T47D (cell line): Measurements from ENCODE around the gene TUBB4B.

ENCODE experiments used
- DNase-seq, 2 experiments: peaks; one replicate each; pipeline versions ENCODE4 v3.0.0 to v3.0.0-alpha.2; 2011 to 2012; ENCODE audit warnings: low read depth in 1 of 2, low spot score in 1 of 2
- JUND ChIP-seq: IDR thresholded peaks from 2 replicates; pipeline ENCODE4 v1.6.1; 2012; ENCODE audit warnings: low read depth
- in situ Hi-C: cut with HindIII; loops from 2 replicates; pipeline ENCODE4 v1.10.0; 2016; ENCODE audit warnings: low sequenced_read_pairs, low pct_unique_long_range_greater_than_20kb

The TUBB4B gene

DNA sequence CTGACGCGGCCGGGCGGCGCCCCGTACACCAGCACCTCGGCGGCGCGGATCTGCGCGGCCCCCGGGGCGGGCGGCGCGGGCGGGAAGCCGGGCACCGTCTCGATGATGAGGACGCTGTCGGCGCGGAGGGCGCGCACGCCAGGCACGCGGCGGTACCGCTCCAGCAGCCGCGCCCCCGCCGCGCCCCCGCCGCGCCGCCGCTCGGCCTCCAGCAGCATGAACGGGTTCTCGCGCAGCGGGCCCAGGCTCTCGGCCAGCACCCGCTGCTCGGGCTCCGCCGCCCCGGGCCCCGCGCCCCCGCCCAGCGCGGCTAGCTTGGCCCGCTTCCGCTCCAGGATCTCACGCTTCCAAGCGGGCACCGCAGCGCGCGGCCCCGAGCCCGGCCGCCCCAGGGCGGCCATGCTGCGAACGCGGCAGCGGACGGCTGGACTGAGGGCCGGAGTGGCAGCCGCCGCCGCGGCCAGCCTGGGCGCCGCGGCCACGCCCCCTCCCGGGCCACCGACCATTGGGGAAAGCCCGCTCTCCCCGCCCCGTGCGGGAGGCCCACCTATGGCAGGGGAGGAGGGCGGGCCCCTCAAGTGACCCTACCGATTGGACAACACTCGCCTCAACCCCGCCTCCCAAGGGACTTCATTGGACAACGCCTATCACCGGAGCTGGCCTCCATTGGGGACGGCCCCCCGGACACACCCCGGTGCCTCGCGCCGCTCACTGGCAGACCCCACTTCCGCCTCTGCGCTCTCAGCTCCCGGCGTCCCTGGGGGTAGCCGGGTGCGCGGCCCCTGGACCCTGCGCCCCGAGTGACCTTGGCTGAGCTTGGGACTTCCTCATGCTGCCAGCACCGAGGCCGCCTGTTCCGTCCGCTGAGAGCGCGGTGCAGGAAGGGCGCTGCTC is 40.5 kb upstream of the TUBB4B start, which contains the start of gene TPRN:
Gene TPRN (minus strand): TSS at position 431 of the 894 bp plus-strand sequence. CDS start 30 bp downstream, at position 401.
- peak; percentile 99 to 100 for DNase-seq
- in situ Hi-C loops: no loop called here
- TF ChIP-seq JUND: no peak

DNA sequence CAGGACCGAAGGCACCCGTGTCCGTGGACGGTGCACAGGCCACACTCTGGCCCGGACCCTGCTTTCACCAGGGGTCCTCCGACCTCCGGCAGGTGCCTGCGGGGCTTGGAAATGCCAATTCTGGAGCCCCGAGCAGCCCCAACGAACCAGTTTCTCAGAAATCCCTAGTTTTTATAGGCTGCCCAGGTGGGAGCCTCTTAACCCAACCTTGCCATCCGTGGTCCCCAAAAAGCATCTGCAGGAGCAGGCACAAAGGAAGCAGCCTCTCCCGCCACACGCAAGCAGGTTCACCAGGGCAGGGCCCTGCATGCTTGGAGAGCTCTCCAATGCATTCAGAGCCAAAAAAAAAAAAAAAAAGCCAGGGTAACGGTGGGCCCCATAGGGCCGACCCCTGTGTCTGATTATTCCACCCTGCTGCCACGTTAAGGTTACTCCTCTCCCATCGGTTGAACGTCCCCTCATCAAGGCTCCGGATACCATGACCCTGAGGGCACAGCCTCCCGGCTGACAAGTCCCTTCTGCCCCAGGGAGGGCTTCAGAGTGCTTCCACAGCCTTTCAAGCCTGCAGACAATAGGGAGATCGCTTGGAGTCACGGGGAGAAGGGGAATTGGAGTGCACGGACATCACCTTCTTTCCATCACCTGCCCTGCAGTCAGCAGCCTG is 39.8 kb upstream of the TUBB4B start:
- in situ Hi-C loops: no loop called here

DNA sequence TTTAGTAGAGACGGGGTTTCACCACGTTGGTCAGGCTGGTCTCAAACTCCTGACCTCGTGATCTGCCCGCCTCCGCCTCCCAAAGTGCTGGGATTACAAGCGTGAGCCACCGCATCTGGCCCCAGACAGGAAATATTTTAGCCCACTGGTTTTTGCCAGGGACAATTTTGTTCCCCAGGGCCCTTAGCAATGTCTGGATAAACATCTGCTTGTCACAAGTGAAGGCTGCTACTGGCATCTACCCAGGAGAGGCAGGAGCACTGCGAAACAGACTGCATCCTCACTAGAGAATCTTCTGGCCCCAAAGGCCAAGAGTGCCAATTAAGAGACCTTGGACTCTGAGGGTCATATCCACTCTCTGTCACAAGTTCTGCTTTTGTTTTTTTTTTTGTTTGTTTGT is 38.1 kb upstream of the TUBB4B start:
- in situ Hi-C loops: no loop called here
- no peak for TF ChIP-seq JUND
- DNase-seq: no peak

More for the DNA sequence above, 39.8 kb upstream of the TUBB4B start:
- DNase-seq: no peak
- TF ChIP-seq JUND: no peak

DNA sequence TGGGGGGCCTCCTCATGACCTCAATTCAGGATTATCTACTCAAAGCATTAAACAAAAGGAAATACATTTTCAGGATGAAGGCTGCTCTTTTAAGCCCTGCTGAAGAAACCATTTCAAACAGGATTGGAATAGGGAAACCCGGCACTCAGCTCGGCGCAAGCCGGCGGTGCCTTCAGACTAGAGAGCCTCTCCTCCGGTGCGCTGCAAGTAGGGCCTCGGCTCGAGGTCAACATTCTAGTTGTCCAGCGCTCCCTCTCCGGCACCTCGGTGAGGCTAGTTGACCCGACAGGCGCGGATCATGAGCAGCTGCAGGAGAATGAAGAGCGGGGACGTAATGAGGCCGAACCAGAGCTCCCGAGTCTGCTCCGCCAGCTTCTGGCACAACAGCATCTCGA is 36.4 kb upstream of the TUBB4B start:
- no peak for DNase-seq
- no peak for TF ChIP-seq JUND
- in situ Hi-C loops: no loop called here

DNA sequence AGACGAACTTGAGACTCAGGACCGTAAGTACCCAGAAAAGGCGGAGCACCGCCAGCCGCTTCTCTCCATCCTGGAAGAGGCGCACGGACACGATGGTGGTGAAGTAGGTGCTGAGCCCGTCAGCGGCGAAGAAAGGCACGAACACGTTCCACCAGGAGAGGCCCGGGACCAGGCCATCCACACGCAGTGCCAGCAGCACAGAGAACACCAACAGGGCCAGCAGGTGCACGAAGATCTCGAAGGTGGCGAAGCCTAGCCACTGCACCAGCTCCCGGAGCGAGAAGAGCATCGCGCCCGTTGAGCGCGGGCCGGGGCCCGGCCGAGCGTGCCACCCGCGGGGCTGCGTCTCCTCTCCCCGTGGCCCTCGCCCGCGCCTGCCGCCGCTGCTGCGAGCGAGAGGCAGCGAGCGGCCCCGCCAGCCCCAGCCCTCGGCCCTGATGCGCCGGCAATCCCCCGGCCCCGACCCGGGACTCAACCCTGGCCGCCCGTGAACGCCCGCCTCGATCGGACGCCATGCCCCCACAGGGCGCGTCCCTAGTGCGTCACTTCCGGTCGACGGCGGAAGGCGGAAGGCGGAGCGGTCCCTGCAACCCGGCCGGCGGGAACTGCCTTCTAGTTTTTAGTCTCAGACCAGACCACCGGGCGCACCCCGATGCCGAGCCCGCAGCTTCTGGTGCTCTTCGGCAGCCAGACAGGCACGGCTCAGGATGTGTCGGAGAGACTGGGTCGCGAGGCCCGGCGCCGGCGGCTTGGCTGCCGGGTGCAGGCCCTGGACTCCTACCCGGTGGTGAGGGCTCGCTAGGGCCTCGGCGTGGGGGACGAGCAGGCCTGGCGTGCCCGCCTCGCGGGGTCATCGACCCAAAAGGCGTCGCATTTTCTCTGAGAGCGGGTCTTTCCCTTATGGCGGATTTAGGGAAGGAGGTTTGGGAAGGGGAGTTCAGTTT is 35.7 kb upstream of the TUBB4B start, which contains the start of the genes NDOR1 and TMEM203:
Gene NDOR1 (plus strand): TSS at position 575 of the 944 bp plus-strand sequence. CDS start 78 bp downstream, at position 653.
Gene TMEM203 (minus strand): TSS at position 523 of the 944 bp plus-strand sequence. CDS start 234 bp downstream, at position 289.
- TF ChIP-seq JUND: no peak
- in situ Hi-C loops: no loop called here
- DNase-seq: peak; percentile 90 to 97

DNA sequence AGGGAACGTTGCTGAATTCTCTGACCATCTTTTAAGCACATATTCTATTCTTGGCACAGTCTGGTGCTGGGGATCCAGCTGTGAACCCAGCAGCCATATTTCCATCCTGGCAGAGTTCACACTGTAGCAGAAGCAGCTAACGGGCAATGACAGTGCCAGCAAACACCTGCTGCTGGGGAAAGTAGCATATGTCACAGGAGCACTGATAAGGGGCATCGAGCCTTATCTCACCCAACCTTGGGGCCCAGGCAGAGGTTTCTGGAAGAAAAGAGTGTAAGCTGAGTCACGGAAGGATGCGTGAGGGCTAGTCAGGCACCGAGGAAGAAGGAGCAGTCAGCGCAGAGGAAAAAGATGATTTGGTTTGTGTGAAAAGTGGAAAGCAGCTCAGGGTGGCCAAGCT is 34.5 kb upstream of the TUBB4B start:
- in situ Hi-C loops: no loop called here
- no peak for DNase-seq
- no peak for TF ChIP-seq JUND

DNA sequence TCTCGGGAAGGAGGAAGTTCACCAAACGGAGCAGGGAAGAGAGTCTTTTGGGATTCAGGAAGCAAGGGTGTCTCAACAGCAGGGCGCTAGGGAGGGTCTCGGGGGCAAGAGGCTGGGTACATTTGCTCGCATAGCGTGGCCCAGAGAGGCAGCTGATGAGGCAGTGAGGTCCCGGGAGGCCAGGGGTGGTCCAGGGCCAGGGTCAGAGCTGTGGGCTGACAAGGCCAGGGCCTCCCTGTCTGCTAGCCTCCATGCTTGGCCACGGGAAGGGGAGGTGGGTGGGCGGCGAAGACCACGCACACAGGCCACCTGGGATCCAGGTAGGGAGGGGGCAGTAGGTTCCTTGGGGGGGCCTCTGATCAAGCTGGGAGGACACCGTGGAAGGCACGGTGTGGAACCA is 29.6 kb upstream of the TUBB4B start:
- no peak for TF ChIP-seq JUND
- in situ Hi-C loops: no loop called here
- no peak for DNase-seq

DNA sequence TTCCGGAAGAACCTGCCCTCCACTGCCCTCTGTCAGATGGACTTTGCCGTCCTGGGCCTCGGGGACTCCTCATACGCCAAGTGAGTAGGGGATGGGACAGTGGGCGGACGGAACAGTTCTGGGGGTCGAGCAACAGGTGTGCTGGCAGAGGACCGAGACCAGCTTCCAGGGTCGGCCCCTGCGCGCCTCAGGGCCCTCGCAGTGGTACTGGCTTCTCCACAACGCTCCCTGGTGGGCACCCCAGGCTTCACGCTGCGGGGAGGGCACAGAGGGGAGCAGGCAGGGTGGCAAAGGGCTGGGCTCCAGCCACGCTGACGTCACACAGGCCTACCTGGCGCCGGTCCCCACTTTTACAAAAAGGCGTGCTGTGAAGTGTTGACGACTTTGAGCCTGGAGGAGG is 28.6 kb upstream of the TUBB4B start:
- no peak for TF ChIP-seq JUND
- DNase-seq: no peak
- in situ Hi-C loops: no loop called here

DNA sequence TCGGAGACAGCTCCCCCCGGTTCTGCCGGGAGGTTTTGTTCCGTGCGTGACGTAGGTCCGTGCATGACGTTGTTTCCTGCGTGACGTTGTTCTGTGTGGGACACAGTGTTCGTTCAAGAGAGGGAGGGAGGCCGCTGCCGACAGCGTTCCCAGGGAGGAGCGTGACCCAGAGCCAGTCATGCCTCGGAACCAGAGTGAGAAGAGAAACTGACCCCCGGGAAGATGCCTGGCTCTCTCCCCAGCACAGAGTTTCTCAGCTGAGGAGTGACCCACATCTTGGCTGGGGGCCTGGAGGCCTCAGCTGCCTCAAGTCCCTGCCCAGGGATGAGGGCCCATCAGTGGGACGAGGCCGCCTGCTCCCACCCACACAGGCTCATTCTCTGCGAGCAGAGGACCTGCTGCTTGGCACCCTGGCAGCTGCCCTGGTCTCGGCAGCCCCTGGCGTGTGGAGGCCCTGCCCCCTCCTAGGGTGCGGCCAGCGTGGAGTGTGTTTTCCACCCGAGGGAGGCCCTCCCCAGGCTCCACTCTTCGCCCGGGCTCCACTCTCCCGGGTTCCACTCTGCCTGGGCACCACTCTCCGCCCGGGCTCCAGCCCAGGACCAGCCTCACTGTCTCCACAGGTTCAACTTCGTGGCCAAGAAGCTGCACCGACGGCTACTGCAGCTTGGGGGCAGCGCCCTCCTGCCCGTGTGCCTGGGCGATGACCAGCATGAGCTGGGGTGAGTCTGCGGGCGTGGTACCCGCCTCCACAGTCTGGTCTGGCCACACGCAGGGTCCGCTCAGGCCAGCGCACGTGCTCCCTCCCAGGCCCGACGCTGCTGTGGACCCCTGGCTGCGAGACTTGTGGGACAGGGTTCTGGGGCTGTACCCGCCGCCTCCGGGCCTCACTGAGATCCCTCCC is 27.7 kb upstream of the TUBB4B start:
- in situ Hi-C loops: no loop called here
- DNase-seq: no peak
- TF ChIP-seq JUND: no peak

DNA sequence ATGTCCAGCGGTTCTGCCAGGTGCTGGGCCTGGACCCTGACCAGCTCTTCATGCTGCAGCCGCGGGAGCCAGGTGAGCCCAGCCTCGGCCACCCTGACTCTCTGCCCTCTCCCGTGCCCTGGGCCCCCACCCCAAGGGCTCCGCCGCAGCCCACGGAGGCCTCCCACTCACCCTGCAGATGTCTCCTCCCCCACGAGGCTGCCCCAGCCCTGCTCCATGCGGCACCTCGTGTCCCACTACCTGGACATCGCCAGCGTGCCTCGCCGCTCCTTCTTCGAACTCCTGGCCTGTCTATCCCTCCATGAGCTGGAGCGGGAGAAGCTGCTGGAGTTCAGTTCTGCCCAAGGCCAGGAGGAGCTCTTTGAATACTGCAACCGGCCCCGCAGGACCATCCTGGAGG is 26.5 kb upstream of the TUBB4B start:
- in situ Hi-C loops: no loop called here
- TF ChIP-seq JUND: no peak
- DNase-seq: no peak
